Anterior cingulate cortex (tissue), 58 donors: Measurements from ENCODE around the gene BTBD8.

Source experiments
- DNase-seq, 58 donors: peaks; one replicate each; lab custom pipeline; 2025; lab: John Stamatoyannopoulos, UW

The BTBD8 gene

GRCh38 chr1:92087542-92087941 is 7.4 kb downstream of the BTBD8 start:
- no peak for DNase-seq

GRCh38 chr1:92091625-92092024 is 11.5 kb downstream of the BTBD8 start:
- no peak for DNase-seq

DNA sequence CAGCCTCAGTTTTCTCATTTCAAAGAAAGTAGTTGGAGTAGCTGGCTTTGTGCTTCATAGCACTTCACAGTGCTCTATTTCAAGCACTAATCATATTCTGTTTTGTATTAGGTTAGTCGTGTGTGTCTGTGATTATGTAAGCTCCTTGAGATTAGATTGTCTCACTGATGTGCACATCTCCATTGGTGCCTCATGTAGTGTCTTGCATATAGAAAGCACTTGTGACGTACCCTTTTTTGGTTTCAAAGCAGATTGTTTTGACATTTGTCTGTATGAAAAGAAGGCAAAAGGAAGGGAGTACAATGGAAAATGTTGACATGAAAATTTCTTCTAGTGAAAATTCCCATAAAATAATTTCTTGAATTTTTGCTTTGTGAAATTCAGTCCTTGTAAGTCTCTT is 13.9 kb downstream of the BTBD8 start:
- no peak for DNase-seq

GRCh38 chr1:92094595-92094994 is 14.4 kb downstream of the BTBD8 start:
- DNase-seq: no peak

DNA sequence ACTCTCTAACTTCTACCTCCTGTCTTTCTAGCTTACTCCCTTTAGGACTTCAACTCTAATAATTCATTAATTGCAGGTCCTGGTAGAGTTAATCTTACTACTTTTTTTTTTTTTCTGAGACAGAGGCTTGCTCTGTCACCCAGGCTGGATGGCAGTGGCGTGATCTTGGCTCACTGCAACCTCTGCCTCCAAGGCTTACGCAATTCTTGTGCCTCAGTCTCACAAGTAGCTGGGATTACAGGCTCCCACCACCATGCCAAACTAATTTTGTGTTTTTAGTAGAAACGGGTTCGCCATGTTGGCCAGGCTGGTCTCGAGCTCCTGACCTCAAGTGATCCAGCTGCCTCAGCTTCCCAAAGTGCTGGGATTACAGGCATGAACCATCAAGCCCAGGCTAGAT is 15.7 kb downstream of the BTBD8 start:
- DNase-seq: peak in 3 of 58 donors; percentile 0 to 4 (median 1)

GRCh38 chr1:92096317-92096716 is 16.2 kb downstream of the BTBD8 start:
- DNase-seq: no peak

DNA sequence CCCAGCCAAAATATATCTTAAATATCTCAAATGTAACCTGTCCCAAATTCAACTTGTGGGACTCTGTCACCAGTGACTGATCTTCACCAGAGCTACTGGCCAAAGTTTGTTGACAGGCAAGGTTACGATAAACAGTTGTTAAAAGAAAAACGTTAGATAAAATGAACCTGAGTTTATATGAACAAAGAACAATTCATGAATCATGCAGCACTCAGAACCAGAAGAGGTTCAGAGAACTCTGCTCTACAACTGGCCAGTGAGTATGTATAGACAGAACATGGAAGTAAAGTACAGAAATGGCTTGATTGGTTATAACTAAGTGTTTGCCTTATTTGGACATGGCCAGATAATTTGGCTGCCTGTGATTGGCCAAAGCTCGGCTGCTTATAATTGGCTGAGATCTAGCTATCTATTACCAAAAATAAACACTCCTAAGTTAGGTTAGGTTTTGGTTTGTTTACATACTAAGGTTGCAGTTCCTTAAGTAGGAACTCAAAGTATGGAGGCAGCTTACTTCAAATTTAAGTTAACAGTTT is 25.5 kb downstream of the BTBD8 start:
- no peak for DNase-seq

GRCh38 chr1:92108631-92109030 is 28.5 kb downstream of the BTBD8 start:
- no peak for DNase-seq

DNA sequence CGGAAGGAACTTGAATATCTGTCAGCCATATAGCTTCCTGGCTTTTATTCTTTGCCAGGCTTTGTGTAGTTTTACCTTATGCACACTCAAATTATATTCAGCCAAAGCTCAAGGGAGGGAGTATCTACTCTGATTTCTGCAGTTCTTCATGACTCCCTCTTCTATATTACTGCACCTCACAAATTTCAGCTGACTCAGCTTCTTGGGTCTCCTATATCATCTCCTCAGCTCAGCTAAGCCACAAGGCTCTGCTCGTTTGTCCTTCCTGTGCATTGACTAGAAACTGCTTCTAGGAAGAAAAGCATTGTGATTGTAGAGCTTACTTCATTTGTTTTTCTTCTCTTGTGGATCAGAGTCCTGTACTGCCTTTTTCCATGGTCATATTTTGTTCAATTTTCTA is 37.4 kb downstream of the BTBD8 start:
- DNase-seq: no peak

DNA sequence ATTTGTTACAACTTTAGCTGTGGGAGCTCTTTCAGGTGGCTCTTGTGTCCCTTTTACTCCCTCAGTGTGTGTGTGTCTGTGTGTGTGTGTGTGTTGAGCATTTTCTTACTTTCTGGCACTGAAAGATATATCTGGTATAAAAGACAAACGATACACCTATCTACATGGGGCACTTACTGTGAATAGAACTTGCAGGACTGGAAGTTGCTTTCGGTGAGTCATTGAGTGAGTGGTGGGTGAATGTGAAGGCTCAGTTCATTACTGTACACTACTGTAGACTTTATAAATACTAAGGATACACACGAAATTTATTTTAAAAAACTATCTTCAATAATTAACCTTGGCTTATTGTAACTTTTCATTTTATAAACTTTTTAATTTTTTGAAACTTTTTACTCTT is 38.7 kb downstream of the BTBD8 start:
- no peak for DNase-seq

DNA sequence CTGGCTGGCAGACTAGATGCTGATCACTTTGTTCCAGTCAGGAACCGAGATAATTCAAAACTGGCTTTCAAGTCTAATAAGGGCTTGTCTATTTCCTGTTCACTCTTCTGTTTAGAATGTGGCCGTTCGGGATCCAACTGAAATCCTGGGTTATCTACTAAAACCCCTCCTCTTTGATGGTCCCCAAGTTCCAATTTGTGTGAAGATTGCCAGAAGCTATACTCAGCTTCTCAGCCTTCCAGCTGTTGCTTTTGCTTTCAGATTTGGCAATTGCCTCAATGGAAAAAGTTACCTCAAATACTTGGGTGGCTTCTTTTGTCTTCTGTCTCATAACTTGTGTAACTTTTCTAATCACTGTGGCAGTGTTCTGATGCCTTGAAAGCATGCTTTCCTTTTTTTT is 43.7 kb downstream of the BTBD8 start:
- DNase-seq: no peak

DNA sequence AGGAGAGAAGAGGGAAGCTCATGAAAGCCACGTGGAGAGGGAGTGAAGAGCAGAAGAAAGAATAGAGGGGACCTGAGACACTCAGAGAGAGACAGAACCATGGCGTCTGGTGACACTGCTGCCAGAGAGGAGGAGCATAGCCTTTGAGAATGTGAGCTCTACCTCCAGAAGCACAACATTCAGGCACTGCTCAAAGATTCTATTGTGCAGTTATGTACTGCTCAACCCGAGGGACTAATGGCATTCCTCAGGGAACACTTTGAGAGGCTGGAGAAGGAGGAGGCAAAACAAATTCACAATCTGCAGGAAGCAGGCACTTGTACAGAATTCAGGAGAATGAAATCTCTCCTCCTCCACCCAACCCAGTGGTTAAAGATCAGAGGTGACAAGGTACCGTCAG is 45.1 kb downstream of the BTBD8 start:
- no peak for DNase-seq

GRCh38 chr1:92126088-92126487 is 45.9 kb downstream of the BTBD8 start:
- DNase-seq: no peak

- DNase-seq: no peak
These were observed 54.2 kb downstream of the BTBD8 start for GRCh38 chr1:92134331-92134730.

- no peak for DNase-seq
These were observed 56.2 kb downstream of the BTBD8 start for GRCh38 chr1:92136341-92136740.

DNA sequence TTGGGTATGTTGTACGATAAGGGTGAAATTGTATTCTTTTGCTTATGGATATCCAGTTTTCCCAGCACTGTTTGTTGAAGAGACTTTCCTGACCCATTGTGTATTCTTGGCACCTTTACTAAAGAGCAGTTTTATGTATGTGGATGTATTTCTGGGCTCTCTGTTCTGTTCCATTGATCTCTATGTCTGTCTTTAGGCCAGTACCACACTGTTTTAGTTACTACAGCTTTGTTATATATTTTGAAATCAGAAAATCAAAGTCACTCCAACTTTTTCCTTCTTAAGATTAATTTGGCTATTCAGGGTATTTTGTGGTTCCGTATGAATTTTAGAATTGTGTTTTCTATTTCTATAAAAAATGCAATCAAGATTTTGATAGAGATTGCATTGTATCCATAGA is 74.8 kb downstream of the BTBD8 start:
- no peak for DNase-seq

DNA sequence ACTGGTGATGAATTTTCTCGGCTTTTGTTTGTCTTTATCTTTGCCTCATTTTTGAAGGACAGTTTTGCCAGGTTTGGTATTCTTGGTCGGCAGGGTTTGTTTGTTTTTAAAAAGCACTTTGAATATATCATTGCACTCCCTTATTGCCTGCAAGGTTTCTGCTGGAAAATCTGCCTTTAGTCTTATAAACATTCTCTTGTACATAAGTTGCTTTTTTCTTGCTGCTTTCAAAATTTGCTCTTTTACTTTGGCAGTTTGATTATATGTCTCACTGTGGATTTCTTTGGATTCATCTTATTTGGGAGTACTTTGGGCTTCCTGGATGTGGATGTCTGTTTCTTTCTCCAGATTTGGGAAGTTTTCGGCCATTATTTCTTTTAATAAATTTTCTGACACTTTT is 79.4 kb downstream of the BTBD8 start:
- no peak for DNase-seq

- DNase-seq: no peak
These were observed 85.2 kb downstream of the BTBD8 start for GRCh38 chr1:92165389-92165788.

GRCh38 chr1:92167151-92167550 is 87.0 kb downstream of the BTBD8 start:
- DNase-seq: no peak

- peak in 40 of 58 donors; percentile 2 to 76 (median 24) for DNase-seq
These were observed 88.5 kb downstream of the BTBD8 start for GRCh38 chr1:92168657-92169056.

GRCh38 chr1:92169214-92170005 is 89.3 kb downstream of the BTBD8 start:
- DNase-seq: no peak

- no peak for DNase-seq
These were observed 104.5 kb downstream of the BTBD8 start for GRCh38 chr1:92184632-92185031.
